Activated naive CD8-positive, alpha-beta T cell treated with anti-CD3 and anti-CD28 coated beads for 36 hours (primary cell): ENCODE data around the gene GALNT9. TPM values are rescaled to one million over a fixed set of nuclear protein-coding genes. Genes with fewer than 3 reads are reported as not detected.
"Not testable (repeated sequence)": the region's sequence is repeated elsewhere in the genome, so short reads cannot be mapped to it uniquely, and the experiment has no call there.

Experiments
- DNase-seq: peaks from one replicate; pipeline ENCODE4 v3.0.0; 2021
- H3K27ac Mint-ChIP-seq: one replicate; pipeline ENCODE4 v1.8.0; 2022; ENCODE audit warnings: mild to moderate bottlenecking, moderate library complexity, mixed read lengths
- H3K27me3 Mint-ChIP-seq: one replicate; pipeline ENCODE4 v1.8.0; 2022; ENCODE audit warnings: mild to moderate bottlenecking, mixed read lengths
- H3K36me3 Mint-ChIP-seq: one replicate; pipeline ENCODE4 v1.8.0; 2021; ENCODE audit warnings: mild to moderate bottlenecking, mixed read lengths
- H3K4me1 Mint-ChIP-seq: one replicate; pipeline ENCODE4 v1.8.0; 2021; ENCODE audit warnings: mixed read lengths
- H3K4me3 Mint-ChIP-seq: one replicate; pipeline ENCODE4 v1.8.0; 2022; ENCODE audit warnings: mild to moderate bottlenecking, moderate library complexity, mixed read lengths
- H3K9me3 Mint-ChIP-seq: one replicate; pipeline ENCODE4 v1.8.0; 2022; ENCODE audit warnings: mixed read lengths
- total RNA-seq, 2 experiments: library from RNA; stranded (reverse); gene quantifications; one replicate each; pipeline ENCODE4 v1.2.3, GENCODE V29; 2021

The GALNT9 gene
- total RNA-seq, 2 experiments from 2014 or later, result not detected

- H3K27me3 Mint-ChIP-seq, result no peaks in the 10 kb centered on the region
- no peak overlapping the region for H3K27ac Mint-ChIP-seq
- no peaks in the 10 kb centered on the region for H3K36me3 Mint-ChIP-seq
- H3K4me1 Mint-ChIP-seq, result no peaks in the 10 kb centered on the region
- no peak for DNase-seq
- H3K4me3 Mint-ChIP-seq, result no peak overlapping the region
- peaks cover 4% of the 10 kb centered on the region for H3K9me3 Mint-ChIP-seq
These were observed 33.7 kb upstream of the GALNT9 start for GRCh38 chr12:132362996-132363660.

- no peak overlapping the region for H3K4me3 Mint-ChIP-seq
- DNase-seq, result no peak
- H3K9me3 Mint-ChIP-seq, result peaks cover 4% of the 10 kb centered on the region
These were observed 31.8 kb upstream of the GALNT9 start for GRCh38 chr12:132360906-132361777.

GRCh38 chr12:132360410-132360809 lies 31.0 kb upstream of the GALNT9 start:
- no peak overlapping the region for H3K27ac Mint-ChIP-seq
- no peaks in the 10 kb centered on the region for H3K36me3 Mint-ChIP-seq
- H3K9me3 Mint-ChIP-seq, result peaks cover 4% of the 10 kb centered on the region
- no peak overlapping the region for H3K4me3 Mint-ChIP-seq
- no peaks in the 10 kb centered on the region for H3K4me1 Mint-ChIP-seq
- no peak for DNase-seq
- H3K27me3 Mint-ChIP-seq, result no peaks in the 10 kb centered on the region

More at GRCh38 chr12:132360906-132361777, 31.8 kb upstream of the GALNT9 start:
- Mint-ChIP-seq H3K27ac (no peak overlapping the region), H3K4me1 (no peaks in the 10 kb centered on the region), H3K27me3 (no peaks in the 10 kb centered on the region), H3K36me3 (no peaks in the 10 kb centered on the region)

GRCh38 chr12:132359971-132360370 lies 30.6 kb upstream of the GALNT9 start:
- H3K27me3 Mint-ChIP-seq, result no peaks in the 10 kb centered on the region
- peaks cover 4% of the 10 kb centered on the region for H3K9me3 Mint-ChIP-seq
- H3K4me3 Mint-ChIP-seq, result no peak overlapping the region
- no peaks in the 10 kb centered on the region for H3K4me1 Mint-ChIP-seq
- no peak for DNase-seq
- H3K27ac Mint-ChIP-seq, result no peak overlapping the region
- H3K36me3 Mint-ChIP-seq, result no peaks in the 10 kb centered on the region

GRCh38 chr12:132359551-132359950 lies 30.2 kb upstream of the GALNT9 start:
- no peak for DNase-seq

GRCh38 chr12:132358241-132359225 lies 29.1 kb upstream of the GALNT9 start:
- H3K4me1 Mint-ChIP-seq, H3K27me3 Mint-ChIP-seq, H3K27ac Mint-ChIP-seq, H3K36me3 Mint-ChIP-seq, H3K9me3 Mint-ChIP-seq, H3K4me3 Mint-ChIP-seq, DNase-seq: not testable (repeated sequence)

More at GRCh38 chr12:132359551-132359950, 30.2 kb upstream of the GALNT9 start:
- Mint-ChIP-seq H3K9me3 (peaks cover 4% of the 10 kb centered on the region), H3K4me3 (no peak overlapping the region), H3K4me1 (no peaks in the 10 kb centered on the region), H3K36me3 (no peaks in the 10 kb centered on the region), H3K27me3 (no peaks in the 10 kb centered on the region), H3K27ac (no peak overlapping the region)

GRCh38 chr12:132357623-132358186 lies 28.3 kb upstream of the GALNT9 start:
- Mint-ChIP-seq H3K27me3 (no peaks in the 10 kb centered on the region), H3K9me3 (peaks cover 4% of the 10 kb centered on the region), H3K36me3 (no peaks in the 10 kb centered on the region), H3K4me3 (no peak overlapping the region), H3K4me1 (no peaks in the 10 kb centered on the region), H3K27ac (no peak overlapping the region)
- DNase-seq, result no peak

- Mint-ChIP-seq H3K36me3 (no peaks in the 10 kb centered on the region), H3K27ac (no peak overlapping the region), H3K27me3 (no peaks in the 10 kb centered on the region), H3K4me3 (no peak overlapping the region), H3K4me1 (no peaks in the 10 kb centered on the region), H3K9me3 (peaks cover 4% of the 10 kb centered on the region)
- DNase-seq, result peak; percentile 11
These were observed 27.6 kb upstream of the GALNT9 start for GRCh38 chr12:132356691-132357622.

- DNase-seq, result no peak
- no peak overlapping the region for H3K4me3 Mint-ChIP-seq
- no peaks in the 10 kb centered on the region for H3K36me3 Mint-ChIP-seq
- H3K9me3 Mint-ChIP-seq, result peaks cover 4% of the 10 kb centered on the region
- no peaks in the 10 kb centered on the region for H3K27me3 Mint-ChIP-seq
- H3K27ac Mint-ChIP-seq, result no peak overlapping the region
- no peaks in the 10 kb centered on the region for H3K4me1 Mint-ChIP-seq
These were observed 26.6 kb upstream of the GALNT9 start for GRCh38 chr12:132355742-132356681.

- no peaks in the 10 kb centered on the region for H3K4me1 Mint-ChIP-seq
- no peak overlapping the region for H3K4me3 Mint-ChIP-seq
- H3K27me3 Mint-ChIP-seq, result no peaks in the 10 kb centered on the region
- H3K36me3 Mint-ChIP-seq, result no peaks in the 10 kb centered on the region
- H3K9me3 Mint-ChIP-seq, result peaks cover 4% of the 10 kb centered on the region
- H3K27ac Mint-ChIP-seq, result no peak overlapping the region
- no peak for DNase-seq
These were observed 25.7 kb upstream of the GALNT9 start for GRCh38 chr12:132354982-132355680.

- H3K36me3 Mint-ChIP-seq, result no peaks in the 10 kb centered on the region
- H3K4me3 Mint-ChIP-seq, result no peak overlapping the region
- H3K9me3 Mint-ChIP-seq, result no peaks in the 10 kb centered on the region
- no peak for DNase-seq
- no peaks in the 10 kb centered on the region for H3K4me1 Mint-ChIP-seq
- H3K27me3 Mint-ChIP-seq, result no peaks in the 10 kb centered on the region
- H3K27ac Mint-ChIP-seq, result no peak overlapping the region
These were observed 25.0 kb upstream of the GALNT9 start for GRCh38 chr12:132354211-132354981.

- no peaks in the 10 kb centered on the region for H3K4me1 Mint-ChIP-seq
- no peaks in the 10 kb centered on the region for H3K36me3 Mint-ChIP-seq
- no peaks in the 10 kb centered on the region for H3K27me3 Mint-ChIP-seq
- H3K27ac Mint-ChIP-seq, result no peak overlapping the region
- no peaks in the 10 kb centered on the region for H3K9me3 Mint-ChIP-seq
- H3K4me3 Mint-ChIP-seq, result no peak overlapping the region
- no peak for DNase-seq
These were observed 24.4 kb upstream of the GALNT9 start for GRCh38 chr12:132353811-132354210.
